ENCODE data around the gene C11orf91.
A peak's percentile ranks its signal among the peaks of the same experiment; 100 is the strongest.

Gene C11orf91

GRCh38 chr11:33725496-33725895 lies 24.9 kb upstream of the C11orf91 start:
- H3K9me3 ChIP-seq (replicated peaks in 1 of 2; ENCODE audit: control insufficient read depth in 2 of 2, insufficient read depth in 1 of 2, low read depth in 1 of 2, low read length in 2 of 2) = no peaks in the 10 kb centered on the region
- peaks cover 2% of the 10 kb centered on the region for H3K79me1 ChIP-seq (ENCODE audit: low read depth, low read length)
- no peak overlapping the region for H3K27ac ChIP-seq (replicated peaks; ENCODE audit: low read length)

DNA sequence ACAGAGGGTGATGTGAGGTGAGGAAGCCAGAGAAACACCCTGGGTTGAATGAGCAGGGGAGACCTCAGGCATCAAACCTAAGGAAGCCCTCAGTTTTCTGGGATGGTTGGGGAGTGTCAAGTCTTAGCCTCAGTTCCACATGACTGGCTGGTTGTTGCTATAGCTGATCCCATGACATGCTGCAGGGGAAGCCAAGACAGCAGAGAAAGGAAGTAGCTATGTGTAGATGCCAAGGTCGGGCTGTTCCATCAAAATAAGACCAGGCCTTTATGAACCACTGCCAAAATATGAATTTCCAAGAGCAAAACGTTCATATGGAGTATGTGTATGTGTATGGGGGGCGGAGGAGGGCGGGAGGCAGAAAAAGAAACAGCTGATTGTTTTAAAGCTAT lies 24.0 kb upstream of the C11orf91 start:
- no peak overlapping the region for H2BK15ac ChIP-seq (ENCODE audit: low read length)
- H3K23ac ChIP-seq (ENCODE audit: low read depth, low read length, poor library complexity) = no peak overlapping the region
- no peak overlapping the region for H3K14ac ChIP-seq (ENCODE audit: low read length)
- peak overlapping the region; percentile 21 for H2AK5ac ChIP-seq (ENCODE audit: low read depth, low read length)
- H2BK12ac ChIP-seq (ENCODE audit: low read length) = no peak overlapping the region
- H3K4me3 ChIP-seq (ENCODE audit: low read length in 2 of 2) = no peak overlapping the region
- WGBS, 2 donors (ENCODE audit: extremely low coverage in 2 of 2, insufficient read length in 2 of 2, insufficient replicate concordance in 1 of 2) = no CpG with 5 or more reads among the region's 4 CpGs
- no peak overlapping the region for H4K91ac ChIP-seq (ENCODE audit: low read depth, low read length, poor library complexity)
- H3K9me3 ChIP-seq (replicated peaks in 1 of 2; ENCODE audit: control insufficient read depth in 2 of 2, insufficient read depth in 1 of 2, low read depth in 1 of 2, low read length in 2 of 2) = no peaks in the 10 kb centered on the region
- no peak overlapping the region for H4K8ac ChIP-seq (ENCODE audit: low read depth, low read length)
- H2BK5ac ChIP-seq (ENCODE audit: low read length) = no peak overlapping the region
- peaks cover 2 to 32% of the 10 kb centered on the region in 2 donors for H3K36me3 ChIP-seq (replicated peaks in 1 of 2; ENCODE audit: control insufficient read depth in 2 of 2, insufficient read depth in 2 of 2, low read length in 2 of 2)
- peaks cover 8 to 11% of the 10 kb centered on the region in 2 donors for H3K4me1 ChIP-seq (ENCODE audit: control insufficient read depth in 2 of 2, insufficient read depth in 1 of 2, low read depth in 1 of 2, low read length in 2 of 2)
- H3K4me2 ChIP-seq (ENCODE audit: insufficient read depth, low read length, poor library complexity, severe bottlenecking) = no peak overlapping the region
- H3K18ac ChIP-seq (ENCODE audit: low read length) = no peak overlapping the region
- no peak for DNase-seq (ENCODE audit: low spot score)
- no peak overlapping the region for H2BK120ac ChIP-seq (ENCODE audit: low read depth, low read length)
- no peak overlapping the region for H2AFZ ChIP-seq (ENCODE audit: low read length)
- no peaks in the 10 kb centered on the region for H3K27me3 ChIP-seq (ENCODE audit: control insufficient read depth in 3 of 3, insufficient read depth in 3 of 3, low read depth in 1 of 3, low read length in 3 of 3)
- no peak overlapping the region for H3K27ac ChIP-seq (replicated peaks; ENCODE audit: low read length)
- H3K9ac ChIP-seq (ENCODE audit: low read depth, low read length, poor library complexity) = peak overlapping the region; percentile 51
- H3K79me1 ChIP-seq (ENCODE audit: low read depth, low read length) = peaks cover 2% of the 10 kb centered on the region
- H3K4ac ChIP-seq (ENCODE audit: low read length) = no peak overlapping the region

More at GRCh38 chr11:33725496-33725895, 24.9 kb upstream of the C11orf91 start:
- no peak overlapping the region for H3K4me2 ChIP-seq (ENCODE audit: insufficient read depth, low read length, poor library complexity, severe bottlenecking)
- no peaks in the 10 kb centered on the region for H3K27me3 ChIP-seq (ENCODE audit: control insufficient read depth in 3 of 3, insufficient read depth in 3 of 3, low read depth in 1 of 3, low read length in 3 of 3)
- no peak overlapping the region for H2AFZ ChIP-seq (ENCODE audit: low read length)
- WGBS, 2 donors (ENCODE audit: extremely low coverage in 2 of 2, insufficient read length in 2 of 2, insufficient replicate concordance in 1 of 2) = no CpG with 5 or more reads among the region's 5 CpGs
- H3K18ac ChIP-seq (ENCODE audit: low read length) = no peak overlapping the region
- no peak overlapping the region for H3K14ac ChIP-seq (ENCODE audit: low read length)
- no peak for DNase-seq (ENCODE audit: low spot score)
- H3K36me3 ChIP-seq (replicated peaks in 1 of 2; ENCODE audit: control insufficient read depth in 2 of 2, insufficient read depth in 2 of 2, low read length in 2 of 2) = peaks cover 2 to 26% of the 10 kb centered on the region in 2 donors
- no peak overlapping the region for H3K23ac ChIP-seq (ENCODE audit: low read depth, low read length, poor library complexity)
- H2BK120ac ChIP-seq (ENCODE audit: low read depth, low read length) = no peak overlapping the region
- H2BK15ac ChIP-seq (ENCODE audit: low read length) = no peak overlapping the region
- H3K4me3 ChIP-seq (ENCODE audit: low read length in 2 of 2) = no peak overlapping the region
- no peak overlapping the region for H4K91ac ChIP-seq (ENCODE audit: low read depth, low read length, poor library complexity)
- peaks cover 8 to 11% of the 10 kb centered on the region in 2 donors for H3K4me1 ChIP-seq (ENCODE audit: control insufficient read depth in 2 of 2, insufficient read depth in 1 of 2, low read depth in 1 of 2, low read length in 2 of 2)
- H2BK12ac ChIP-seq (ENCODE audit: low read length) = no peak overlapping the region
- no peak overlapping the region for H3K4ac ChIP-seq (ENCODE audit: low read length)
- H4K8ac ChIP-seq (ENCODE audit: low read depth, low read length) = no peak overlapping the region
- no peak overlapping the region for H2AK5ac ChIP-seq (ENCODE audit: low read depth, low read length)
- no peak overlapping the region for H2BK5ac ChIP-seq (ENCODE audit: low read length)
- no peak overlapping the region for H3K9ac ChIP-seq (ENCODE audit: low read depth, low read length, poor library complexity)

DNA sequence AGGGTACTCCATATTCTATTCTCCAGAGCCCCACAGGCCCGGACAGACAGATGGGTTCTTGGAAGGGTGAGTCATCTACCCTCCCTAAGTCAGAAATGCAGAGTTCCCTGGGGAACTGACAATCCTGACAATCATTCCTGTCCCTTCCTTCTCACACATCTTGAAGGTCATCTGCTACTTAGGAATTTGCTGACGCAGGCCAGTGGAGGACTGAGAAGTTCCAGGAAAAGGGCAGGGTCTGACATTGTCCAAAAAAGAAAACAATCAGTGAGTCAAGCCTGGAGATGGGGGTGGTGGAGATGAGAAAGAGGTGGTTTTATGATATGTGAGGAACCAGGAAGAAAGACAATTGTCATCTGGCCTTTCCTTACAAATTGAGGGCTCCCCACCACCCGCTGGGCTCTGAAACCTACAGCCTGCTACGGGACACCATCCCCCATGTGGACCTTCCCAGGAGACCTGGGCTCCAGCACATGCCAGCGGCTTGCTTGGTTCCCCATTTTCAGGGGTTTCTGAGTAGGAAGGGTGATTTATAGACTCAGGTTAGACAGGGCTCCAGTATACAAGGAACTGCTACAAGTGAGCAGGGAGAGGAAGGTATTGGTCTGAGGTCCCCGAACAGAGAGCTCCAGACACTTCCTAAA lies 22.7 kb upstream of the C11orf91 start:
- Histone ChIP-seq H3K27ac (replicated peaks; ENCODE audit: low read length) (no peak overlapping the region), H3K18ac (ENCODE audit: low read length) (no peak overlapping the region), H3K27me3 (ENCODE audit: control insufficient read depth in 3 of 3, insufficient read depth in 3 of 3, low read depth in 1 of 3, low read length in 3 of 3) (no peaks in the 10 kb centered on the region), H2AFZ (ENCODE audit: low read length) (no peak overlapping the region), H3K23ac (ENCODE audit: low read depth, low read length, poor library complexity) (no peak overlapping the region), H3K9ac (ENCODE audit: low read depth, low read length, poor library complexity) (no peak overlapping the region), H3K79me1 (ENCODE audit: low read depth, low read length) (peaks cover 2% of the 10 kb centered on the region), H2BK5ac (ENCODE audit: low read length) (no peak overlapping the region), H3K9me3 (replicated peaks in 1 of 2; ENCODE audit: control insufficient read depth in 2 of 2, insufficient read depth in 1 of 2, low read depth in 1 of 2, low read length in 2 of 2) (no peaks in the 10 kb centered on the region), H2BK15ac (ENCODE audit: low read length) (no peak overlapping the region), H2AK5ac (ENCODE audit: low read depth, low read length) (no peak overlapping the region), H2BK120ac (ENCODE audit: low read depth, low read length) (no peak overlapping the region), H3K4me3 (ENCODE audit: low read length in 2 of 2) (no peak overlapping the region), H3K4me1 (ENCODE audit: control insufficient read depth in 2 of 2, insufficient read depth in 1 of 2, low read depth in 1 of 2, low read length in 2 of 2) (peaks cover 8 to 11% of the 10 kb centered on the region in 2 donors), H3K4ac (ENCODE audit: low read length) (no peak overlapping the region), H3K14ac (ENCODE audit: low read length) (no peak overlapping the region), H4K8ac (ENCODE audit: low read depth, low read length) (no peak overlapping the region), H2BK12ac (ENCODE audit: low read length) (no peak overlapping the region), H4K91ac (ENCODE audit: low read depth, low read length, poor library complexity) (no peak overlapping the region), H3K4me2 (ENCODE audit: insufficient read depth, low read length, poor library complexity, severe bottlenecking) (no peak overlapping the region), H3K36me3 (replicated peaks in 1 of 2; ENCODE audit: control insufficient read depth in 2 of 2, insufficient read depth in 2 of 2, low read length in 2 of 2) (peaks cover 2 to 44% of the 10 kb centered on the region in 2 donors)
- whole genome bisulfite sequencing, 2 donors (ENCODE audit: extremely low coverage in 2 of 2, insufficient read length in 2 of 2, insufficient replicate concordance in 1 of 2) = no CpG with 5 or more reads among the region's 6 CpGs
- DNase-seq (ENCODE audit: low spot score) = no peak

GRCh38 chr11:33722590-33723234 lies 22.1 kb upstream of the C11orf91 start:
- peaks cover 2 to 46% of the 10 kb centered on the region in 2 donors for H3K36me3 ChIP-seq (replicated peaks in 1 of 2; ENCODE audit: control insufficient read depth in 2 of 2, insufficient read depth in 2 of 2, low read length in 2 of 2)
- H3K18ac ChIP-seq (ENCODE audit: low read length) = no peak overlapping the region
- H3K27ac ChIP-seq (replicated peaks; ENCODE audit: low read length) = no peak overlapping the region
- whole genome bisulfite sequencing, 2 donors (ENCODE audit: extremely low coverage in 2 of 2, insufficient read length in 2 of 2, insufficient replicate concordance in 1 of 2) = no CpG with 5 or more reads among the region's 2 CpGs
- H3K14ac ChIP-seq (ENCODE audit: low read length) = no peak overlapping the region
- no peaks in the 10 kb centered on the region for H3K27me3 ChIP-seq (ENCODE audit: control insufficient read depth in 3 of 3, insufficient read depth in 3 of 3, low read depth in 1 of 3, low read length in 3 of 3)
- H2AK5ac ChIP-seq (ENCODE audit: low read depth, low read length) = no peak overlapping the region
- H2BK5ac ChIP-seq (ENCODE audit: low read length) = no peak overlapping the region
- no peak overlapping the region for H2BK12ac ChIP-seq (ENCODE audit: low read length)
- no peak overlapping the region for H4K8ac ChIP-seq (ENCODE audit: low read depth, low read length)
- no peak overlapping the region for H4K91ac ChIP-seq (ENCODE audit: low read depth, low read length, poor library complexity)
- peaks cover 8 to 11% of the 10 kb centered on the region in 2 donors for H3K4me1 ChIP-seq (ENCODE audit: control insufficient read depth in 2 of 2, insufficient read depth in 1 of 2, low read depth in 1 of 2, low read length in 2 of 2)
- H3K23ac ChIP-seq (ENCODE audit: low read depth, low read length, poor library complexity) = no peak overlapping the region
- no peak for DNase-seq (ENCODE audit: low spot score)
- H2BK120ac ChIP-seq (ENCODE audit: low read depth, low read length) = no peak overlapping the region
- H3K4ac ChIP-seq (ENCODE audit: low read length) = no peak overlapping the region
- H3K9ac ChIP-seq (ENCODE audit: low read depth, low read length, poor library complexity) = no peak overlapping the region
- no peak overlapping the region for H2AFZ ChIP-seq (ENCODE audit: low read length)
- no peak overlapping the region for H2BK15ac ChIP-seq (ENCODE audit: low read length)
- no peak overlapping the region for H3K4me2 ChIP-seq (ENCODE audit: insufficient read depth, low read length, poor library complexity, severe bottlenecking)
- H3K9me3 ChIP-seq (replicated peaks in 1 of 2; ENCODE audit: control insufficient read depth in 2 of 2, insufficient read depth in 1 of 2, low read depth in 1 of 2, low read length in 2 of 2) = no peaks in the 10 kb centered on the region
- H3K79me1 ChIP-seq (ENCODE audit: low read depth, low read length) = peaks cover 2% of the 10 kb centered on the region
- H3K4me3 ChIP-seq (ENCODE audit: low read length in 2 of 2) = no peak overlapping the region
